ENCODE measurements around the gene RBMS2.

The RBMS2 gene

DNA sequence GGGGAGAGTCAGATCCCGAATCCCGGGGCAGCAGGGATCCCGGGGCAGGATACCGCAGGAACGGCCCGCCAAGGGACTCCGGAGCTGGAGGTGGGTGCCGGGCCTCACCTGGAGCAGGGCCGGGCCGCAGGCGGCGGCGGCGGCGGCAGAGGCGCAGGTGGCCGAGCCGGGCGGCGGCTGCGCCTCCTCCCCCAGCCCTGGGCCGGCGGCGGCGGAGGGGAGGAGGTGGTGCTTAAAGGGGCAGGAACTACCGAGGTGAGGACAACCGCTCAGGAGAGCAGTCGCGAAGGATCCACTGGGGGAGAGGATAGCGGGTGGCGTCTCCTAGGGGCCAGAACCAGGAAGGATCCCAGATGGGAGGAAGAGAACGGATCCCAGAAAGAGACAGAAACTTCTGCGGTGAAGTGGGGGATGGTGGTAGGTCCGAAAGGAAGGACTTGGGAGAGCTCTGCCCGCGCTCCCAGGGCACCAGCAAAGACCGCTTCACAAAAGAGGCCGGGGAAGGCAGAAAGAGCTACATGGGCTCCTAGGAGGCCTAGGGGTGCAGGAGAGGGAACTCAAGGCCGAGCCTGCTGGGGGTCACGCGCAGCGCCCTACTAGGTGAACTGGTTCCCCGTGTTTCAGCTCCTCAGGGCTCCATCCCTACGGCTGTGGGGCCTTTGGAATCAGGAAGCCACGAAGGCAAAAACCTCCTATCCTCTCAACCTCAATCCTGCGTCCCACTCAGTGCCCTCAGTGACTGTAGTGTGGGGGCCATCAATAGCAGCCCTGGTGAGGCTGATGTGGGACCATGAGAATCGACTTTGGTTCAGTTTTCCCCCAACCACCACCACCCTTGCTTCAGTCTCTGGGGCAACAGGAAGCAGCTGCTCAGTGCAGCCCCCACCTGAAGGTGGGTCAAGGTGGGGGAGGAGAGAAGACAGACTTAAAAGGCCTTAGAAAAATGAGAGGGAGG, 113.5 kb downstream of the RBMS2 start:
- Histone ChIP-seq H3K4me3 (ENCODE audit: insufficient read depth, low read depth, low read length, poor library complexity, severe bottlenecking) (peak overlapping the region; percentile 64), H3K4me1 (ENCODE audit: control insufficient read depth, insufficient read depth, low read length, poor library complexity, severe bottlenecking) (peaks cover 53% of the 10 kb centered on the region), H3K27me3 (replicated peaks; ENCODE audit: control insufficient read depth, insufficient read depth, low read length, poor library complexity, severe bottlenecking) (no peaks in the 10 kb centered on the region), H3K9me3 (ENCODE audit: control insufficient read depth, low read length) (no peaks in the 10 kb centered on the region), H3K36me3 (ENCODE audit: control insufficient read depth, insufficient read depth, low read length) (peaks cover 30% of the 10 kb centered on the region), H3K27ac (ENCODE audit: insufficient read depth, low read length, poor library complexity, severe bottlenecking) (peak overlapping the region; percentile 82)
- peak; percentile 41 to 52 (median 49) for DNase-seq

DNA sequence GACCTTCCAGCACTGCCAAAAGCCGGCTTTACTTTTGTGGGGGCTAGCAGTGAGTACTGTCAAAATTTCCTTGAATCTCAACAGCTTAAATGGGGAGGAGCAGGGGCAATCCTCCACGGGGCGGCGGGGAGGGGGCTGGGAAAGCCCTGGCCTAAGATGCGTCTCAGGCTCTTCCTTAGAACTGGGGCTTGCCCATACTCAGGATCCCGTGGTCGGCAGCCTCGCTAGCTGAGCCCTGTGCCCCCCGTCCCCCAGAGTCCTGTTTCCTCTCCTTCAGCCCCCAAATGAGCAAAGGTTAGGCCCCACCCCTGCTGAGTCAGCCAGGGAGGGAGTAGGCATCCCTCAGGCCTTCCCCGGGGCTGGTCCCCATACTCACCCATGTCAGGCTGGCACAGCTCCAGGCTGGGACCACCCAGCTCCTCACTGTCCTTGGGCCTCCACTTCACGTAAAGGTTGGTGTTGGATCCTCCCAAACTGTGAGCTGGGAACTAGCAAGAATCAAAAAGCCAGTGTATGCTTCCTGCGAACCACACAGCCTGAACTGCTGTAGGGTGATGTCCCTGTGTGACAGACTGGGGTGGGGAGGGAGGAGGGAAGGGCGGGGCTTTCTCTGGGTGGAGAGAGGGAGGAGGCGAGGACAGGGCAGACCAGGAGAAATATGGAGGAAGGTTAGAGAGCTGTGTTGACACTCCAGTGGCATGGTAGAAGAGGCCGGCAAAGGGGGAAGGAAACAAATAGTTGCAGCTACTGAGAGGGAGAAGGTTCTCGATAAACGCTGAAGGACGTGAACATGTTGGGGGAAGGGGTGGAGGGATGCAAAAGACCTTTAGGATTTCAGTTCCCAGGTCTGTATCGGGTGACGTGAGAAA, 114.4 kb downstream of the RBMS2 start:
- H3K4me1 ChIP-seq (ENCODE audit: control insufficient read depth, insufficient read depth, low read length, poor library complexity, severe bottlenecking) = peaks cover 46% of the 10 kb centered on the region

DNA sequence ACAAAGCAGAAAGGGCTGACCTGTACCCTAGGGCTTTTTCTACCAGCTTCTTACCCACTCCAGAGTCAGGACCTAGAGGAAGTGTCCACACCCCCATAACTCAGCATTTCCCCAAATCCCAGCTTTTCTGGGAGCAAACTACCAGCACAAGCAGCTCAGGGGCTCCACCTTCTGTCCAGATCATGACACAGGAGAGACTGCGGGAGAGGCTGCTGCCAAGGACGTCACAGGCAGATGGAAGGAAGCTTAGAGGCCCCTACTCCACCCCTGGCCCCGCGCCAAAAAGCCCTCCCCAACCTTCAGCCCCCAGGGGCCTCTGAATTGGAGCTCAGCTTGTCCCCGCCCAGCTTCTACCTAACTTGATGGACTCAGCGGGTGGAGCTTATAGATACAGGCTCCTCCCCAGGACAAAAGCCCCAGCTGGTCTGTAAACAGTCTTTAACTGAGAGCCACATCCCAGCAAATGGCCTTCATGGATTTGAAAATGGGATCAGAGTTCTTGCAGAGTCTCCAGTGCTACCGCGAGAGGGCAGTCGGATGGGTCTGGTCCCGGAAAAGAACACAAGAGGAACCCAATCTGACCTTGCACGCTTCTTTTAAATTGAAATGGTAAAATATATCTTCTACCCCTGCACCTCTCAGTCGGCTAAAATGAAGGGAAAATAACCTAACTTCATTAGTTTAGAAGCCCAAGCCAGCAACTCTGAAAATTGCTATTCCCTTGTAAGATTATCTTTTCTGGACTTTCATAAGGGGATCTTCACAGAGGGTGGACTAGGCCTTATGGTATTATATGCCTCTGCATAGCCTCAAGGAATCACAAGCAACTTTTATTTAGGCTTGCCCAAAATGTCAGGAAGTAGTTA, 115.3 kb downstream of the RBMS2 start:
- H3K4me1 ChIP-seq (ENCODE audit: control insufficient read depth, insufficient read depth, low read length, poor library complexity, severe bottlenecking) = peaks cover 45% of the 10 kb centered on the region
- no peaks in the 10 kb centered on the region for H3K27me3 ChIP-seq (replicated peaks; ENCODE audit: control insufficient read depth, insufficient read depth, low read length, poor library complexity, severe bottlenecking)
- no peaks in the 10 kb centered on the region for H3K9me3 ChIP-seq (ENCODE audit: control insufficient read depth, low read length)
- DNase-seq = peak; percentile 93 to 95 (median 95)
- H3K27ac ChIP-seq (ENCODE audit: insufficient read depth, low read length, poor library complexity, severe bottlenecking) = peak overlapping the region; percentile 82
- H3K4me3 ChIP-seq (ENCODE audit: insufficient read depth, low read depth, low read length, poor library complexity, severe bottlenecking) = peak overlapping the region; percentile 64
- peaks cover 44% of the 10 kb centered on the region for H3K36me3 ChIP-seq (ENCODE audit: control insufficient read depth, insufficient read depth, low read length)

More for the DNA sequence above, 114.4 kb downstream of the RBMS2 start:
- DNase-seq = peak; percentile 67 to 78 (median 77)
- Histone ChIP-seq H3K4me3 (ENCODE audit: insufficient read depth, low read depth, low read length, poor library complexity, severe bottlenecking) (peak overlapping the region; percentile 64), H3K27ac (ENCODE audit: insufficient read depth, low read length, poor library complexity, severe bottlenecking) (peak overlapping the region; percentile 82), H3K36me3 (ENCODE audit: control insufficient read depth, insufficient read depth, low read length) (peaks cover 38% of the 10 kb centered on the region), H3K9me3 (ENCODE audit: control insufficient read depth, low read length) (no peaks in the 10 kb centered on the region), H3K27me3 (replicated peaks; ENCODE audit: control insufficient read depth, insufficient read depth, low read length, poor library complexity, severe bottlenecking) (no peaks in the 10 kb centered on the region)

DNA sequence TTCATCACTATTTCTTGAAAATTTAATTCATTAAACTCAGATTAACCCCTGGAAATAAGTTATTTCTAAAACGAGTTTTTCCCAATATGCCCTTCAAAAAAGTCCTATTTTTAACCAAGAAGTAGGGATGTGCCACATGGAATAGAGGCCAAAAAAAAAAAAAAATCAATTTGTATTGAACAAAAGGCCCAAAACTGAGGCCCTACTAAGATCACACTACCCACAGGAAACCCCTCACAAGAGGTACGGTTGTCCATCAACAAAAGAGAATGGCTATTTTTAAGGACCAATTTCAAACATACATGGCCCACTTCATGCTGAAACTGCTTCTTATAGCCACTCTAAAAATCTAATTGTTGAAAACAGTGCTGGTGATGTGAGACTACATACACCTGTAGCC, 116.0 kb downstream of the RBMS2 start:
- Histone ChIP-seq H3K9me3 (ENCODE audit: control insufficient read depth, low read length) (no peaks in the 10 kb centered on the region), H3K36me3 (ENCODE audit: control insufficient read depth, insufficient read depth, low read length) (peaks cover 51% of the 10 kb centered on the region), H3K27me3 (replicated peaks; ENCODE audit: control insufficient read depth, insufficient read depth, low read length, poor library complexity, severe bottlenecking) (no peaks in the 10 kb centered on the region), H3K27ac (ENCODE audit: insufficient read depth, low read length, poor library complexity, severe bottlenecking) (peak overlapping the region; percentile 82), H3K4me3 (ENCODE audit: insufficient read depth, low read depth, low read length, poor library complexity, severe bottlenecking) (no peak overlapping the region), H3K4me1 (ENCODE audit: control insufficient read depth, insufficient read depth, low read length, poor library complexity, severe bottlenecking) (peaks cover 37% of the 10 kb centered on the region)
- no peak for DNase-seq

DNA sequence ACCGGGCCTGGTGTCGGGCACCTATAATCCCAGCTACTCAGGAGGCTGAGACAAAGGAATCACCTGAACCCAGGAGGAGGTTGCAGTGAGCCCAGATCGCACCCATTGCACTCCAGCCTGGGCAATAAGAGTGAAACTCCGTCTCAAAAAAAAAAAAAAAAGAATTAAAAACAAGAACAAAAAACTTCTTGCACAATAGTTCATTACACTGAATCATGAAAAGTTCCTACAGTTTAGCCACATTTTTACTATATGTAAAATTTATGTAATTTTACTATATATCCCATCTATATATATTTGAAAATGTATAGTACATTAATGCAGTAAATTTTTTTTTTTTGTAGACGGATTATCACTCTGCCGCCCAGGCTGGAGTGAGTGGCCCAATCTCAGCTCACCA, 119.6 kb downstream of the RBMS2 start:
- Histone ChIP-seq H3K4me3 (ENCODE audit: insufficient read depth, low read depth, low read length, poor library complexity, severe bottlenecking) (no peak overlapping the region), H3K36me3 (ENCODE audit: control insufficient read depth, insufficient read depth, low read length) (peaks cover 64% of the 10 kb centered on the region), H3K27me3 (replicated peaks; ENCODE audit: control insufficient read depth, insufficient read depth, low read length, poor library complexity, severe bottlenecking) (no peaks in the 10 kb centered on the region), H3K4me1 (ENCODE audit: control insufficient read depth, insufficient read depth, low read length, poor library complexity, severe bottlenecking) (peaks cover 20% of the 10 kb centered on the region), H3K27ac (ENCODE audit: insufficient read depth, low read length, poor library complexity, severe bottlenecking) (no peak overlapping the region), H3K9me3 (ENCODE audit: control insufficient read depth, low read length) (no peaks in the 10 kb centered on the region)
- no peak for DNase-seq

DNA sequence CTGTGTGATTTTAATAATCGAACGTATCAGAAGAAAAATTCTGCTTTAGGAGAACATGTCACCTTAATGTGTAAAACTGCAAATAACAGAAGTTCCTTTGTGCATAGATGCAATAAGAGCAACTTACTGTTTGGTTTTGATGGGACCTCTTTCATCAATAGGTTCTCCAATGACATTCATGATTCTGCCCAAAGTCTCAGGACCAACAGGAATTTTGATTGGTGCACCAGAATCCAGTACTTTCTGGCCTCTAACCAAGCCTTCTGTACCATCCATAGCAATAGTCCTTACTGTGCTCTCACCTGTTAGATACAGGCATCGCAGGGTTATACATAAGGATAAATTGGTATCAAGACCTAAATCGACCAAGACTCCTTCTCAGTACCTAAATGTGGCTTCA, 123.0 kb downstream of the RBMS2 start:
- H3K36me3 ChIP-seq (ENCODE audit: control insufficient read depth, insufficient read depth, low read length) = peaks cover 38% of the 10 kb centered on the region
- no peaks in the 10 kb centered on the region for H3K27me3 ChIP-seq (replicated peaks; ENCODE audit: control insufficient read depth, insufficient read depth, low read length, poor library complexity, severe bottlenecking)
- DNase-seq = no peak
- H3K9me3 ChIP-seq (ENCODE audit: control insufficient read depth, low read length) = no peaks in the 10 kb centered on the region
- peaks cover 9% of the 10 kb centered on the region for H3K4me1 ChIP-seq (ENCODE audit: control insufficient read depth, insufficient read depth, low read length, poor library complexity, severe bottlenecking)
- peak overlapping the region; percentile 93 for H3K4me3 ChIP-seq (ENCODE audit: insufficient read depth, low read depth, low read length, poor library complexity, severe bottlenecking)
- H3K27ac ChIP-seq (ENCODE audit: insufficient read depth, low read length, poor library complexity, severe bottlenecking) = peak overlapping the region; percentile 86

DNA sequence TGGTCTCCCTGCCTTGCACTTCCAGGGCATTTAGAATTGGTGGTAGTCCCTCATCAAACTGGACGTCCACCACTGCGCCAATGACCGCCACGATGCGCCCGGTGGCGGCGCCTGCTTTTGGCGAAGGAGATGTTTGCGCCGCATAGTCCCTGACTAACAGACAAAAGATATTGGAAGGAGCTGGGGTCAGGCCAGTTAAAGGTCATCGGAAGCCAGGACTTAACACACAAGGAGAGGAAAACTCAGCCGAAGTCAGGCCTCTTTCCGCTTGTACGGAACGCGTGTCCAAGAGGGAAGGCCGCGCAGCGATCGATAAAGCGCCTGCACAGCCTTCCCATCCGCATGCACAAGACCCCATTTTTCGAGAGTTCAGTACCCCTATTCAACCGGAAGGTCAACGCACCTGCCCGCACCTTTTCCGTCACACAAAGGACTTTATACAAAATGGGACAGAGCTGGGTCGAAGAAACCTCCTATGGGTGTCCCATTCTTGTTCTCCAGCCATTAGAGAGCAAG, 123.6 kb downstream of the RBMS2 start:
- Histone ChIP-seq H3K27ac (ENCODE audit: insufficient read depth, low read length, poor library complexity, severe bottlenecking) (peak overlapping the region; percentile 86), H3K9me3 (ENCODE audit: control insufficient read depth, low read length) (no peaks in the 10 kb centered on the region), H3K4me1 (ENCODE audit: control insufficient read depth, insufficient read depth, low read length, poor library complexity, severe bottlenecking) (peaks cover 9% of the 10 kb centered on the region), H3K4me3 (ENCODE audit: insufficient read depth, low read depth, low read length, poor library complexity, severe bottlenecking) (peak overlapping the region; percentile 93), H3K36me3 (ENCODE audit: control insufficient read depth, insufficient read depth, low read length) (peaks cover 32% of the 10 kb centered on the region), H3K27me3 (replicated peaks; ENCODE audit: control insufficient read depth, insufficient read depth, low read length, poor library complexity, severe bottlenecking) (no peaks in the 10 kb centered on the region)
- DNase-seq = no peak
